ENCODE data around the gene PDS5A. TPM values are rescaled to one million over a fixed set of nuclear protein-coding genes. Genes with fewer than 3 reads are reported as not detected.

The PDS5A gene
- total RNA-seq, 1 donor from 2014 or later, result 132 TPM

DNA sequence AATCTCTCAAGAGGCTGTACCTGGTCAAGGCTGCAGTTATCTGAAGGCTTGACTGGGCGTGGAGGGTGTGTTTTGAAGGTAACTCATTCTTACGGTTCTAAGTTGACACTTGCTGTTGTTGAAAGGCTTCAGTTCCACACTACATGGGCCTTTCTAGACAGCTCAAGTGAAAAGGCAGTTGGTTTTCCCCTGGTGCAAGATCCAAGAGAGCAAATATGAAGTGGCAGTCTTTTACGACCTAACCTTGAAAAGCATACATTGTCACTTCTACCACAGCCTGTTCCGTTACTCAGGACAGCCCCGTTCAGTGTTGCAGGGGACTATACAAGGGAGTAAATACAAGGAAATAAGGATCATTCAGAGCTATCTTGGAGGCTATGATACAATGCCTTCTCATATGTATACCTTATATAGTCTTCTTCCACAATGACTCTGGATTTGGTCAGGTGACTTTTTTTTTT, 46.2 kb downstream of the PDS5A start:
- no peak overlapping the region for H3K27ac ChIP-seq
- no peak overlapping the region for H3K4me2 ChIP-seq
- Mint-ChIP-seq H3K27ac (no peak overlapping the region), H3K4me1 (peaks cover 10% of the 10 kb centered on the region), H3K9me3 (no peaks in the 10 kb centered on the region), H3K27me3 (ENCODE audit: insufficient read depth, low read depth) (no peaks in the 10 kb centered on the region), H3K4me3 (no peak overlapping the region), H3K36me3 (peaks cover 20% of the 10 kb centered on the region)
- no peaks in the 10 kb centered on the region for H3K27me3 ChIP-seq
- no peak overlapping the region for H3K4me3 ChIP-seq
- no peak overlapping the region for H2AFZ ChIP-seq (replicated peaks)
- H3K9me3 ChIP-seq (ENCODE audit: low read depth), result no peaks in the 10 kb centered on the region
- DNase-seq (ENCODE audit: low spot score), result no peak
- H3K9ac ChIP-seq, result no peak overlapping the region
- peaks cover 11% of the 10 kb centered on the region for H3K36me3 ChIP-seq
- peaks cover 10% of the 10 kb centered on the region for H3F3A ChIP-seq (ENCODE audit: low read depth)
- TF ChIP-seq EZH2phosphoT487 (IDR thresholded peaks at IDR 0.05) (no peak), EZH2 (IDR thresholded peaks at IDR 0.05) (no peak), CTCF (IDR thresholded peaks at IDR 0.05) (no peak)
- H3K79me2 ChIP-seq (ENCODE audit: low read depth), result peaks cover 96% of the 10 kb centered on the region
- H4K20me1 ChIP-seq (ENCODE audit: low read depth), result peaks cover 53% of the 10 kb centered on the region
- H3K4me1 ChIP-seq, result no peaks in the 10 kb centered on the region

DNA sequence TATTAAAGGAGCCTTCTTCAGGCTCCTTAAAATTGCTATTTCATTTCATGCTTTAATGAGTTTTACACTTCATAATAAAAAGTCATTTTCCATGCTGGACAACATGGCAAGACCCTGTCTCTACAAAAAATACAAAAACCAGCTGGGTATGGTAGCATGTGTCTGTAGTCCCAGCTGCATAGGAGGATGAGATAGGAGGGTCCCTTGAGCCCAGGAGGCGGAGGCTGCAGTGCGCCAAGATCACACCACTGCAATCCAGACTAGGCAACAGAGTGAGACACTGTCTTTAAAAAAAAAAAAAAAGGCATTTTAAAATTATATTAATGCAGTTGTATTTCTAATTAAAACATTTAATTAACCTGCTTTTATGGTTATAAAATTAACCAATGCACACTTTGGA, 49.2 kb downstream of the PDS5A start:
- TF ChIP-seq CTCF (IDR thresholded peaks at IDR 0.05) (no peak), EZH2phosphoT487 (IDR thresholded peaks at IDR 0.05) (no peak), EZH2 (IDR thresholded peaks at IDR 0.05) (no peak)
- Mint-ChIP-seq H3K27ac (no peak overlapping the region), H3K9me3 (no peaks in the 10 kb centered on the region), H3K36me3 (peaks cover 30% of the 10 kb centered on the region), H3K4me3 (no peak overlapping the region), H3K4me1 (peaks cover 3% of the 10 kb centered on the region), H3K27me3 (ENCODE audit: insufficient read depth, low read depth) (no peaks in the 10 kb centered on the region)
- Histone ChIP-seq H3K4me3 (no peak overlapping the region), H3K4me2 (no peak overlapping the region), H3K27me3 (no peaks in the 10 kb centered on the region), H3K79me2 (ENCODE audit: low read depth) (peaks cover 86% of the 10 kb centered on the region), H3K27ac (no peak overlapping the region), H3F3A (ENCODE audit: low read depth) (peaks cover 10% of the 10 kb centered on the region), H3K9me3 (ENCODE audit: low read depth) (no peaks in the 10 kb centered on the region), H2AFZ (replicated peaks) (no peak overlapping the region), H3K4me1 (no peaks in the 10 kb centered on the region), H3K36me3 (peaks cover 20% of the 10 kb centered on the region), H3K9ac (no peak overlapping the region), H4K20me1 (ENCODE audit: low read depth) (peaks cover 51% of the 10 kb centered on the region)
- DNase-seq (ENCODE audit: low spot score), result no peak

DNA sequence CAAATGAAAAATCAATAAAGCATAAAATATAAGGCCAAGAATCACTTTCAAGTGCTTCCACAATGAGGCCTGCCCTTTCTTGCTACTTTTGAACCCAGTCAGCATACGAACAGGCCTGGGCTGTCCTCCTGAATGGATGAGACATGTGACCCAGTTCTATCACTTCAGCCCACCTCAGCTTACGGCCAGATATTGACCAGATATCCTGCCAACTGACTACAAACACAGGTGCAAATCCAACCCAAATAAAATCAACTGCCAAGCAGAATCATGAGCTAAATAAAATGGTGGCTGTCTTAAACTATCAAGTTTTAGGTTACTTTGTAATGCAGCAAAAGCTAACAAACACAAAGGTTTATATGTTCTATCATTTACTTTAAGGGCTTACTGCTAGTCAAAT, 53.7 kb downstream of the PDS5A start:
- Histone ChIP-seq H3K27me3 (no peaks in the 10 kb centered on the region), H3K79me2 (ENCODE audit: low read depth) (peaks cover 54% of the 10 kb centered on the region), H3K36me3 (peaks cover 31% of the 10 kb centered on the region), H3K9ac (no peak overlapping the region), H3F3A (ENCODE audit: low read depth) (peaks cover 6% of the 10 kb centered on the region), H3K9me3 (ENCODE audit: low read depth) (no peaks in the 10 kb centered on the region), H3K4me2 (no peak overlapping the region), H2AFZ (replicated peaks) (no peak overlapping the region), H3K27ac (no peak overlapping the region), H4K20me1 (ENCODE audit: low read depth) (peaks cover 24% of the 10 kb centered on the region), H3K4me3 (no peak overlapping the region), H3K4me1 (no peaks in the 10 kb centered on the region)
- Mint-ChIP-seq H3K9me3 (no peaks in the 10 kb centered on the region), H3K27ac (no peak overlapping the region), H3K4me3 (no peak overlapping the region), H3K27me3 (ENCODE audit: insufficient read depth, low read depth) (no peaks in the 10 kb centered on the region), H3K4me1 (peaks cover 2% of the 10 kb centered on the region), H3K36me3 (peaks cover 24% of the 10 kb centered on the region)
- no peak for DNase-seq (ENCODE audit: low spot score)
- TF ChIP-seq EZH2phosphoT487 (IDR thresholded peaks at IDR 0.05), result no peak
- no peak for TF ChIP-seq CTCF (IDR thresholded peaks at IDR 0.05)
- TF ChIP-seq EZH2 (IDR thresholded peaks at IDR 0.05), result no peak

All from neural progenitor cell (in vitro differentiated cells).